GM12878 (cell line): ENCODE measurements around the gene BUD23. TPM values are rescaled to one million over a fixed set of nuclear protein-coding genes. Genes with fewer than 3 reads are reported as not detected.
A peak's percentile ranks its signal among the peaks of the same experiment; 100 is the strongest.

Source experiments
- BHLHE40 ChIP-seq, 2 experiments: fragments of 450-650 bp in 1 of 2; IDR thresholded peaks; 2 replicates each; pipeline ENCODE4 v1.6.1; 2011 to 2017; ENCODE audit warnings: low read depth in 2 of 2, borderline replicate concordance in 1 of 2, improper control_type of control experiment in 1 of 2, low read length in 1 of 2, mild to moderate bottlenecking in 1 of 2
- CBX3 ChIP-seq: fragments of 200-600 bp; sonication (generic); IDR thresholded peaks from 2 replicates; pipeline ENCODE4 v1.6.1; 2016; ENCODE audit warnings: low read depth, borderline replicate concordance
- HDGF ChIP-seq: fragments of 450-650 bp; IDR thresholded peaks from 2 replicates; pipeline ENCODE4 v1.6.1; 2016; ENCODE audit warnings: antibody characterized with exemption
- IKZF2 ChIP-seq, 2 experiments: fragments of 450-650 bp; IDR thresholded peaks; 2 replicates each; pipeline ENCODE4 v1.6.1; 2017; ENCODE audit warnings: mild to moderate bottlenecking in 2 of 2, moderate library complexity in 2 of 2
- JUND ChIP-seq: IDR thresholded peaks from 2 replicates; pipeline ENCODE4 v1.6.1; 2012; ENCODE audit warnings: low read depth, mild to moderate bottlenecking, low read length, improper control_type of control experiment, moderate library complexity
- MTA3 ChIP-seq: IDR thresholded peaks from 2 replicates; pipeline ENCODE4 v1.6.1; 2012; ENCODE audit warnings: low read length, inconsistent platforms, borderline replicate concordance
- MYB ChIP-seq: fragments of 150-350 bp; IDR thresholded peaks from 2 replicates; pipeline ENCODE4 v1.6.1; 2014; ENCODE audit warnings: mild to moderate bottlenecking, low read depth, low read length, borderline replicate concordance
- NFYA ChIP-seq: IDR thresholded peaks from 2 replicates; pipeline ENCODE4 v1.6.1; 2011; ENCODE audit warnings: low read depth, mild to moderate bottlenecking, low read length, improper control_type of control experiment, borderline replicate concordance
- SIN3A ChIP-seq: IDR thresholded peaks from 2 replicates; pipeline ENCODE4 v1.6.1; 2012; ENCODE audit warnings: low read depth, low read length, improper control_type of control experiment
- SIX5 ChIP-seq: IDR thresholded peaks from 2 replicates; pipeline ENCODE4 v1.6.1; 2011; ENCODE audit warnings: mild to moderate bottlenecking, low read depth, low read length, moderate library complexity; ENCODE audit not compliant: severe bottlenecking
- SMC3 ChIP-seq: IDR thresholded peaks from 2 replicates; pipeline ENCODE4 v1.6.1; 2011; ENCODE audit warnings: low read length, improper control_type of control experiment, borderline replicate concordance
- SP1 ChIP-seq: IDR thresholded peaks from one replicate; pipeline ENCODE4 v1.6.1; 2011; ENCODE audit warnings: low read depth, low read length
- TBL1XR1 ChIP-seq: IDR thresholded peaks from 2 replicates; pipeline ENCODE4 v1.6.1; 2012; ENCODE audit warnings: low read depth, low read length, improper control_type of control experiment
- ZSCAN29 ChIP-seq: fragments of 450-650 bp; IDR thresholded peaks from 2 replicates; pipeline ENCODE4 v1.6.1; 2017; ENCODE audit warnings: mild to moderate bottlenecking, moderate library complexity
- polyA plus RNA-seq, 11 experiments: library from polyadenylated mRNA; depleted of rRNA in 4 of 11; unstranded in 6 of 11; stranded (reverse) in 5 of 11; fragments of >200 nt; fragmentation: Nextera tagmentation in 4 of 11; fragmentation: Illumina TruSeq in 1 of 11; extraction: Ambion mirVana in 4 of 11; extraction: Trizol in 1 of 11; gene quantifications; 1 replicate in 1 of 11; 2 replicates in 10 of 11; pipeline versions ENCODE4 v1.2.1 to v1.2.3, GENCODE V29; 2011 to 2016; ENCODE audit warnings: inconsistent platforms in 2 of 11, missing spikeins in 2 of 11, low read depth in 1 of 11
- total RNA-seq, 4 experiments: library from RNA; depleted of rRNA in 3 of 4; stranded (reverse); fragments of >200 nt in 3 of 4; fragmentation: Illumina TruSeq in 1 of 4; extraction: Trizol in 1 of 4; gene quantifications; 2 replicates each; pipeline versions ENCODE4 v1.2.1 to v1.2.3, GENCODE V29; 2013 to 2021
- TF ChIP-seq, protein P1 (sequence below): fragments of 450-650 bp; IDR thresholded peaks from 2 replicates; pipeline ENCODE4 v1.6.1; 2017; ENCODE audit warnings: mild to moderate bottlenecking, moderate library complexity
- TF ChIP-seq, protein P2 (sequence below): fragments of 450-650 bp; conservative IDR thresholded peaks from 2 replicates; pipeline ENCODE4 v1.6.1; 2017; ENCODE audit warnings: mild to moderate bottlenecking, moderate library complexity
- TF ChIP-seq, protein P3 (sequence below): fragments of 450-650 bp; IDR thresholded peaks from 2 replicates; pipeline ENCODE4 v1.6.1; 2018; ENCODE audit warnings: borderline replicate concordance, mild to moderate bottlenecking; ENCODE audit not compliant: partially characterized antibody
- TF ChIP-seq, protein P4 (sequence below): IDR thresholded peaks from 2 replicates; pipeline ENCODE4 v1.6.1; 2012; ENCODE audit warnings: low read depth, low read length, improper control_type of control experiment

Gene BUD23
- total and polyA plus RNA-seq, 10 of the 15 experiments (the other 5 are each of a cell fraction or from before 2014, with no cell fraction given): 36.4 to 138 (median 99.5) TPM

- no peak for TF ChIP-seq SIX5
- TF ChIP-seq BHLHE40 (IDR thresholded peaks at IDR 0.05; ENCODE audit: borderline replicate concordance in 1 of 2, low read depth in 2 of 2, low read length in 1 of 2): peak in 1 of 2 experiments; percentile 59; a peak in 2 of 4 replicates
- TF ChIP-seq, protein P1, sequence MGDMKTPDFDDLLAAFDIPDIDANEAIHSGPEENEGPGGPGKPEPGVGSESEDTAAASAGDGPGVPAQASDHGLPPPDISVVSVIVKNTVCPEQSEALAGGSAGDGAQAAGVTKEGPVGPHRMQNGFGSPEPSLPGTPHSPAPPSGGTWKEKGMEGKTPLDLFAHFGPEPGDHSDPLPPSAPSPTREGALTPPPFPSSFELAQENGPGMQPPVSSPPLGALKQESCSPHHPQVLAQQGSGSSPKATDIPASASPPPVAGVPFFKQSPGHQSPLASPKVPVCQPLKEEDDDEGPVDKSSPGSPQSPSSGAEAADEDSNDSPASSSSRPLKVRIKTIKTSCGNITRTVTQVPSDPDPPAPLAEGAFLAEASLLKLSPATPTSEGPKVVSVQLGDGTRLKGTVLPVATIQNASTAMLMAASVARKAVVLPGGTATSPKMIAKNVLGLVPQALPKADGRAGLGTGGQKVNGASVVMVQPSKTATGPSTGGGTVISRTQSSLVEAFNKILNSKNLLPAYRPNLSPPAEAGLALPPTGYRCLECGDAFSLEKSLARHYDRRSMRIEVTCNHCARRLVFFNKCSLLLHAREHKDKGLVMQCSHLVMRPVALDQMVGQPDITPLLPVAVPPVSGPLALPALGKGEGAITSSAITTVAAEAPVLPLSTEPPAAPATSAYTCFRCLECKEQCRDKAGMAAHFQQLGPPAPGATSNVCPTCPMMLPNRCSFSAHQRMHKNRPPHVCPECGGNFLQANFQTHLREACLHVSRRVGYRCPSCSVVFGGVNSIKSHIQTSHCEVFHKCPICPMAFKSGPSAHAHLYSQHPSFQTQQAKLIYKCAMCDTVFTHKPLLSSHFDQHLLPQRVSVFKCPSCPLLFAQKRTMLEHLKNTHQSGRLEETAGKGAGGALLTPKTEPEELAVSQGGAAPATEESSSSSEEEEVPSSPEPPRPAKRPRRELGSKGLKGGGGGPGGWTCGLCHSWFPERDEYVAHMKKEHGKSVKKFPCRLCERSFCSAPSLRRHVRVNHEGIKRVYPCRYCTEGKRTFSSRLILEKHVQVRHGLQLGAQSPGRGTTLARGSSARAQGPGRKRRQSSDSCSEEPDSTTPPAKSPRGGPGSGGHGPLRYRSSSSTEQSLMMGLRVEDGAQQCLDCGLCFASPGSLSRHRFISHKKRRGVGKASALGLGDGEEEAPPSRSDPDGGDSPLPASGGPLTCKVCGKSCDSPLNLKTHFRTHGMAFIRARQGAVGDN: peak; percentile 63
- 0 out of 2 replicates have a peak, but pooled peaks have one; percentile 12 for TF ChIP-seq TBL1XR1
- peak; percentile 76; the same call in 1 of the 2 replicates for TF ChIP-seq HDGF
- TF ChIP-seq, protein P2, sequence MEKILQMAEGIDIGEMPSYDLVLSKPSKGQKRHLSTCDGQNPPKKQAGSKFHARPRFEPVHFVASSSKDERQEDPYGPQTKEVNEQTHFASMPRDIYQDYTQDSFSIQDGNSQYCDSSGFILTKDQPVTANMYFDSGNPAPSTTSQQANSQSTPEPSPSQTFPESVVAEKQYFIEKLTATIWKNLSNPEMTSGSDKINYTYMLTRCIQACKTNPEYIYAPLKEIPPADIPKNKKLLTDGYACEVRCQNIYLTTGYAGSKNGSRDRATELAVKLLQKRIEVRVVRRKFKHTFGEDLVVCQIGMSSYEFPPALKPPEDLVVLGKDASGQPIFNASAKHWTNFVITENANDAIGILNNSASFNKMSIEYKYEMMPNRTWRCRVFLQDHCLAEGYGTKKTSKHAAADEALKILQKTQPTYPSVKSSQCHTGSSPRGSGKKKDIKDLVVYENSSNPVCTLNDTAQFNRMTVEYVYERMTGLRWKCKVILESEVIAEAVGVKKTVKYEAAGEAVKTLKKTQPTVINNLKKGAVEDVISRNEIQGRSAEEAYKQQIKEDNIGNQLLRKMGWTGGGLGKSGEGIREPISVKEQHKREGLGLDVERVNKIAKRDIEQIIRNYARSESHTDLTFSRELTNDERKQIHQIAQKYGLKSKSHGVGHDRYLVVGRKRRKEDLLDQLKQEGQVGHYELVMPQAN: peak; percentile 59
- no peak for TF ChIP-seq NFYA
- no peak for TF ChIP-seq CBX3
- peak; percentile 62 to 80 for TF ChIP-seq IKZF2 (IDR thresholded peaks at IDR 0.05)
- TF ChIP-seq SP1: peak; percentile 59
- no peak for TF ChIP-seq ZSCAN29
- TF ChIP-seq MTA3: no peak
- TF ChIP-seq, protein P3, sequence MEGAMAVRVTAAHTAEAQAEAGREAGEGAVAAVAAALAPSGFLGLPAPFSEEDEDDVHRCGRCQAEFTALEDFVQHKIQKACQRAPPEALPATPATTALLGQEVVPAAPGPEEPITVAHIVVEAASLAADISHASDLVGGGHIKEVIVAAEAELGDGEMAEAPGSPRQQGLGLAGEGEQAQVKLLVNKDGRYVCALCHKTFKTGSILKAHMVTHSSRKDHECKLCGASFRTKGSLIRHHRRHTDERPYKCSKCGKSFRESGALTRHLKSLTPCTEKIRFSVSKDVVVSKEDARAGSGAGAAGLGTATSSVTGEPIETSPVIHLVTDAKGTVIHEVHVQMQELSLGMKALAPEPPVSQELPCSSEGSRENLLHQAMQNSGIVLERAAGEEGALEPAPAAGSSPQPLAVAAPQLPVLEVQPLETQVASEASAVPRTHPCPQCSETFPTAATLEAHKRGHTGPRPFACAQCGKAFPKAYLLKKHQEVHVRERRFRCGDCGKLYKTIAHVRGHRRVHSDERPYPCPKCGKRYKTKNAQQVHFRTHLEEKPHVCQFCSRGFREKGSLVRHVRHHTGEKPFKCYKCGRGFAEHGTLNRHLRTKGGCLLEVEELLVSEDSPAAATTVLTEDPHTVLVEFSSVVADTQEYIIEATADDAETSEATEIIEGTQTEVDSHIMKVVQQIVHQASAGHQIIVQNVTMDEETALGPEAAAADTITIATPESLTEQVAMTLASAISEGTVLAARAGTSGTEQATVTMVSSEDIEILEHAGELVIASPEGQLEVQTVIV: no peak
- TF ChIP-seq SMC3: no peak; the same call in 1 of the 2 replicates
- TF ChIP-seq SIN3A: no peak
- no peak for TF ChIP-seq MYB
- 0 out of 2 replicates have a peak, but pooled peaks have one; percentile 19 for TF ChIP-seq JUND
- TF ChIP-seq, protein P4, sequence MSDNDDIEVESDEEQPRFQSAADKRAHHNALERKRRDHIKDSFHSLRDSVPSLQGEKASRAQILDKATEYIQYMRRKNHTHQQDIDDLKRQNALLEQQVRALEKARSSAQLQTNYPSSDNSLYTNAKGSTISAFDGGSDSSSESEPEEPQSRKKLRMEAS: no peak; the same call in 1 of the 2 replicates
Measured at GRCh38 chr7:73738612-73739386, 55.4 kb downstream of the BUD23 start, which contains the start of gene ABHD11 (continued).
